T-cell (primary cell): ENCODE measurements around the gene ARMC8. TPM values are rescaled to one million over a fixed set of nuclear protein-coding genes. Genes with fewer than 3 reads are reported as not detected.

ENCODE experiments used
- ATAC-seq, 4 experiments: fragments of 200-7000 bp in 3 of 4; fragments of 150-1000 bp in 1 of 4; cut with Tn5 transposase; replicated peaks in 1 of 4; 1 replicate in 3 of 4; 2 replicates in 1 of 4; pipeline ENCODE4 v1.10.0; 2021; ENCODE audit warnings: moderate library complexity in 3 of 4, mild to moderate bottlenecking in 2 of 4, moderate number of reproducible peaks in 1 of 4
- CTCF ChIA-PET, 2 donors: fragments of 300-600 bp; sonication (Branson Sonifier 250); formaldehyde crosslinking; loops; one replicate each; lab custom pipeline; 2022; ENCODE audit warnings: antibody characterized with exemption in 2 of 2; lab: Charles Lee
- POLR2A ChIA-PET, 2 donors: fragments of 300-600 bp; sonication (Branson Sonifier 250); formaldehyde crosslinking; loops; one replicate each; lab custom pipeline; 2022; ENCODE audit warnings: antibody characterized with exemption in 2 of 2; lab: Charles Lee
- DNase-seq, 35 experiments: peaks; one replicate each; pipeline versions ENCODE4 v3.0.0 to v3.0.0-alpha.2; 2013 to 2023
- H3K27ac ChIP-seq: one replicate; pipeline ENCODE4 v1.5.1; 2013; ENCODE audit warnings: low read length
- H3K27me3 ChIP-seq, 2 experiments: replicated peaks in 1 of 2; 1 replicate in 1 of 2; 2 replicates in 1 of 2; pipeline versions ENCODE4 v1.6.1 to v1.7.0; 2013; ENCODE audit warnings: low read length in 1 of 2, mixed read lengths in 1 of 2; ENCODE audit not compliant: control insufficient read depth in 2 of 2, insufficient read depth in 2 of 2; ENCODE audit errors: extremely low read depth in 1 of 2
- H3K36me3 ChIP-seq, 2 donors: 1 replicate in 1 of 2; 2 replicates in 1 of 2; pipeline versions ENCODE4 v1.6.1 to v1.7.0; 2013; ENCODE audit warnings: low read length in 1 of 2; ENCODE audit not compliant: control insufficient read depth in 2 of 2, insufficient read depth in 1 of 2; ENCODE audit errors: extremely low read depth in 1 of 2
- H3K4me1 ChIP-seq, 2 experiments: 1 replicate in 1 of 2; 2 replicates in 1 of 2; pipeline versions ENCODE4 v1.6.1 to v1.7.0; 2013; ENCODE audit warnings: low read length in 2 of 2, mixed read lengths in 1 of 2; ENCODE audit not compliant: insufficient read depth in 2 of 2, control insufficient read depth in 1 of 2; ENCODE audit errors: extremely low read depth in 1 of 2
- H3K4me3 ChIP-seq, 2 donors: 1 replicate in 1 of 2; 2 replicates in 1 of 2; pipeline versions ENCODE4 v1.5.1 to v1.7.0; 2013; ENCODE audit warnings: mild to moderate bottlenecking in 2 of 2, low read length in 1 of 2, moderate library complexity in 1 of 2; ENCODE audit not compliant: control insufficient read depth in 1 of 2; ENCODE audit errors: extremely low read depth in 1 of 2
- H3K9me3 ChIP-seq: 2 replicates; pipeline ENCODE4 v1.7.0; 2013
- H3K27ac Mint-ChIP-seq, 2 donors: one replicate each; pipeline ENCODE4 v1.8.0; 2020 to 2021; ENCODE audit warnings: mild to moderate bottlenecking in 2 of 2, mixed read lengths in 2 of 2
- H3K27me3 Mint-ChIP-seq, 2 donors: one replicate each; pipeline ENCODE4 v1.8.0; 2021 to 2022; ENCODE audit warnings: mixed read lengths in 2 of 2
- H3K36me3 Mint-ChIP-seq: one replicate; pipeline ENCODE4 v1.8.0; 2021; ENCODE audit warnings: mixed read lengths
- H3K4me1 Mint-ChIP-seq, 3 donors: one replicate each; pipeline ENCODE4 v1.8.0; 2020 to 2022; ENCODE audit warnings: mixed read lengths in 3 of 3, mild to moderate bottlenecking in 1 of 3
- H3K4me3 Mint-ChIP-seq, 3 donors: one replicate each; pipeline ENCODE4 v1.8.0; 2020 to 2022; ENCODE audit warnings: mild to moderate bottlenecking in 3 of 3, mixed read lengths in 3 of 3, moderate library complexity in 3 of 3
- H3K9me3 Mint-ChIP-seq, 3 donors: one replicate each; pipeline ENCODE4 v1.8.0; 2020 to 2022; ENCODE audit warnings: mixed read lengths in 3 of 3
- WGBS: methylation state at CpG from one replicate; pipeline ENCODE4 v1.1.5; 2013; ENCODE audit warnings: missing lambda C conversion rate; ENCODE audit not compliant: insufficient coverage; 5-methylcytosine and 5-hydroxymethylcytosine counted together
- total RNA-seq, 35 experiments: library from RNA in 6 of 35; stranded (reverse) in 6 of 35; fragments of 120-200 nt in 1 of 35; gene quantifications; one replicate each; pipeline versions ENCODE4 v1.2.1 to v1.2.4 and lab custom pipeline; 2013 to 2026

The ARMC8 gene
- total RNA-seq, 5 donors from 2014 or later (not counting 1 experiment from before 2014, with no cell fraction given), result 55.0 to 79.8 (median 58.6) TPM

- H3K36me3 ChIP-seq, result no peaks in the 10 kb centered on the region
- no peak overlapping the region for H3K27ac Mint-ChIP-seq
- H3K4me3 Mint-ChIP-seq, result no peak overlapping the region
- no CpG with 5 or more reads among the region's 5 CpGs for WGBS
- no peaks in the 10 kb centered on the region for H3K36me3 Mint-ChIP-seq
- DNase-seq (no peak), ATAC-seq (no peak)
- CTCF ChIA-PET, result interaction anchor here (0.7 to 1.0 kb wide), 3 partner anchors 11 to 32 kb away, joined by 4 to 9 read pairs (median 6); no protein-coding TSS in a partner anchor
- H3K4me1 ChIP-seq, result no peaks in the 10 kb centered on the region
- peaks cover 3 to 16% of the 10 kb centered on the region in 2 donors for H3K27me3 Mint-ChIP-seq
- H3K4me3 ChIP-seq, result no peak overlapping the region
- no peaks in the 10 kb centered on the region for H3K9me3 Mint-ChIP-seq
- H3K27me3 ChIP-seq, result peaks cover 0 to 15% of the 10 kb centered on the region in 2 experiments
- no peaks in the 10 kb centered on the region for H3K4me1 Mint-ChIP-seq
- no peaks in the 10 kb centered on the region for H3K9me3 ChIP-seq
- POLR2A ChIA-PET, result no interaction called here
- no peak overlapping the region for H3K27ac ChIP-seq
Observed at GRCh38 chr3:138340511-138340910, 153.4 kb downstream of the ARMC8 start.

GRCh38 chr3:138344754-138345153, 157.7 kb downstream of the ARMC8 start:
- ATAC-seq, result no peak
- Histone ChIP-seq H3K36me3 (no peaks in the 10 kb centered on the region), H3K4me3 (no peak overlapping the region), H3K9me3 (no peaks in the 10 kb centered on the region), H3K27me3 (peaks cover 0 to 42% of the 10 kb centered on the region in 2 experiments), H3K27ac (no peak overlapping the region), H3K4me1 (peaks cover 0 to 8% of the 10 kb centered on the region in 2 experiments)
- no peak overlapping the region for H3K27ac Mint-ChIP-seq
- CTCF ChIA-PET, result no interaction called here
- no peak for DNase-seq
- no peak overlapping the region for H3K4me3 Mint-ChIP-seq
- peaks cover 0 to 3% (median 0%) of the 10 kb centered on the region in 3 donors for H3K9me3 Mint-ChIP-seq
- no CpG with 5 or more reads among the region's 1 CpG for WGBS
- POLR2A ChIA-PET, result interaction anchor here in 1 of 2 donors (0.7 kb wide), 1 partner anchor 14 kb away, joined by 4 read pairs; no protein-coding TSS in a partner anchor
- H3K27me3 Mint-ChIP-seq, result peaks cover 20 to 46% of the 10 kb centered on the region in 2 donors
- peaks cover 10 to 13% (median 11%) of the 10 kb centered on the region in 3 donors for H3K4me1 Mint-ChIP-seq
- H3K36me3 Mint-ChIP-seq, result no peaks in the 10 kb centered on the region

Other genes starting within 250 kb of the ARMC8 start
- under 1 TPM in 3 of 5 donors, not detected in 2; 0.18 to 0.47 (median 0.23) TPM for gene CLDN18, start 177.1 kb upstream of the ARMC8 start, total RNA-seq
- gene DZIP1L, start 71.7 kb upstream of the ARMC8 start, total RNA-seq, result not detected
- gene A4GNT, start 54.9 kb upstream of the ARMC8 start, total RNA-seq, result not detected
- gene DBR1, start 12.4 kb upstream of the ARMC8 start, total RNA-seq, result 10 to 100 TPM; 13.1 to 32.2 (median 27.2) TPM
- gene NME9, start 142.6 kb downstream of the ARMC8 start, total RNA-seq, result 1 to 10 TPM in 1 of 5 donors, under 1 TPM in 4; 0.51 to 1.3 (median 0.88) TPM
- gene MRAS, start 161.3 kb downstream of the ARMC8 start, total RNA-seq, result under 1 TPM in 4 of 5 donors, not detected in 1; 0.28 to 0.49 (median 0.42) TPM
- gene ESYT3, start 247.3 kb downstream of the ARMC8 start, total RNA-seq, result under 1 TPM in 2 of 5 donors, not detected in 3; 0.10 to 0.20 TPM